Measurements from ENCODE around the gene SLC12A5. TPM values are rescaled to one million over a fixed set of nuclear protein-coding genes. Genes with fewer than 3 reads are reported as not detected.

SLC12A5 gene
- total RNA-seq, 1 donor from 2014 or later = 8.8 TPM

GRCh38 chr20:46031014-46031569, 2.1 kb downstream of the SLC12A5 start:
- Mint-ChIP-seq H3K27ac (no peak overlapping the region), H3K27me3 (peaks cover 81% of the 10 kb centered on the region), H3K4me3 (ENCODE audit: low read depth) (no peak overlapping the region), H3K4me1 (ENCODE audit: low read depth) (no peaks in the 10 kb centered on the region), H3K9me3 (ENCODE audit: low read depth) (no peaks in the 10 kb centered on the region), H3K36me3 (ENCODE audit: insufficient read depth) (no peaks in the 10 kb centered on the region)
- no peak for DNase-seq (ENCODE audit: low spot score, unreplicated experiment)
- TF ChIP-seq, protein P1, sequence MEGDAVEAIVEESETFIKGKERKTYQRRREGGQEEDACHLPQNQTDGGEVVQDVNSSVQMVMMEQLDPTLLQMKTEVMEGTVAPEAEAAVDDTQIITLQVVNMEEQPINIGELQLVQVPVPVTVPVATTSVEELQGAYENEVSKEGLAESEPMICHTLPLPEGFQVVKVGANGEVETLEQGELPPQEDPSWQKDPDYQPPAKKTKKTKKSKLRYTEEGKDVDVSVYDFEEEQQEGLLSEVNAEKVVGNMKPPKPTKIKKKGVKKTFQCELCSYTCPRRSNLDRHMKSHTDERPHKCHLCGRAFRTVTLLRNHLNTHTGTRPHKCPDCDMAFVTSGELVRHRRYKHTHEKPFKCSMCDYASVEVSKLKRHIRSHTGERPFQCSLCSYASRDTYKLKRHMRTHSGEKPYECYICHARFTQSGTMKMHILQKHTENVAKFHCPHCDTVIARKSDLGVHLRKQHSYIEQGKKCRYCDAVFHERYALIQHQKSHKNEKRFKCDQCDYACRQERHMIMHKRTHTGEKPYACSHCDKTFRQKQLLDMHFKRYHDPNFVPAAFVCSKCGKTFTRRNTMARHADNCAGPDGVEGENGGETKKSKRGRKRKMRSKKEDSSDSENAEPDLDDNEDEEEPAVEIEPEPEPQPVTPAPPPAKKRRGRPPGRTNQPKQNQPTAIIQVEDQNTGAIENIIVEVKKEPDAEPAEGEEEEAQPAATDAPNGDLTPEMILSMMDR (IDR thresholded peaks at IDR 0.05; ENCODE audit: unreplicated experiment) = no peak

GRCh38 chr20:46031701-46032254, 2.8 kb downstream of the SLC12A5 start:
- Mint-ChIP-seq H3K27me3 (peaks cover 82% of the 10 kb centered on the region), H3K9me3 (ENCODE audit: low read depth) (no peaks in the 10 kb centered on the region), H3K27ac (no peak overlapping the region), H3K4me1 (ENCODE audit: low read depth) (no peaks in the 10 kb centered on the region), H3K4me3 (ENCODE audit: low read depth) (no peak overlapping the region), H3K36me3 (ENCODE audit: insufficient read depth) (no peaks in the 10 kb centered on the region)
- TF ChIP-seq, protein P1 (IDR thresholded peaks at IDR 0.05; ENCODE audit: unreplicated experiment) = no peak
- no peak for DNase-seq (ENCODE audit: low spot score, unreplicated experiment)

GRCh38 chr20:46034039-46034438, 5.0 kb downstream of the SLC12A5 start:
- Mint-ChIP-seq H3K36me3 (ENCODE audit: insufficient read depth) (no peaks in the 10 kb centered on the region), H3K9me3 (ENCODE audit: low read depth) (no peaks in the 10 kb centered on the region), H3K27me3 (peaks cover 80% of the 10 kb centered on the region), H3K27ac (no peak overlapping the region), H3K4me1 (ENCODE audit: low read depth) (no peaks in the 10 kb centered on the region), H3K4me3 (ENCODE audit: low read depth) (no peak overlapping the region)
- TF ChIP-seq, protein P1 (IDR thresholded peaks at IDR 0.05; ENCODE audit: unreplicated experiment) = no peak
- no peak for DNase-seq (ENCODE audit: low spot score, unreplicated experiment)

- no peak for DNase-seq (ENCODE audit: low spot score, unreplicated experiment)
- Mint-ChIP-seq H3K4me1 (ENCODE audit: low read depth) (no peaks in the 10 kb centered on the region), H3K27me3 (peaks cover 69% of the 10 kb centered on the region), H3K4me3 (ENCODE audit: low read depth) (no peak overlapping the region), H3K36me3 (ENCODE audit: insufficient read depth) (no peaks in the 10 kb centered on the region), H3K27ac (no peak overlapping the region), H3K9me3 (ENCODE audit: low read depth) (no peaks in the 10 kb centered on the region)
- TF ChIP-seq, protein P1 (IDR thresholded peaks at IDR 0.05; ENCODE audit: unreplicated experiment) = no peak
These were observed 6.2 kb downstream of the SLC12A5 start for GRCh38 chr20:46035253-46035652.

GRCh38 chr20:46035713-46036112, 6.7 kb downstream of the SLC12A5 start:
- Mint-ChIP-seq H3K36me3 (ENCODE audit: insufficient read depth) (no peaks in the 10 kb centered on the region), H3K27ac (no peak overlapping the region), H3K27me3 (peaks cover 73% of the 10 kb centered on the region)

More at GRCh38 chr20:46035713-46036112, 6.7 kb downstream of the SLC12A5 start:
- Mint-ChIP-seq H3K4me1 (ENCODE audit: low read depth) (no peaks in the 10 kb centered on the region), H3K4me3 (ENCODE audit: low read depth) (no peak overlapping the region), H3K9me3 (ENCODE audit: low read depth) (no peaks in the 10 kb centered on the region)
- DNase-seq (ENCODE audit: low spot score, unreplicated experiment) = no peak
- TF ChIP-seq, protein P1 (IDR thresholded peaks at IDR 0.05; ENCODE audit: unreplicated experiment) = no peak
